T-helper 17 cell (primary cell): ENCODE data around the gene HSBP1. TPM values are rescaled to one million over a fixed set of nuclear protein-coding genes. Genes with fewer than 3 reads are reported as not detected.

ENCODE experiments used
- ATAC-seq: fragments of 150-1000 bp; cut with Tn5 transposase; 2 replicates; pipeline ENCODE4 v1.10.0; 2021; ENCODE audit warnings: mild to moderate bottlenecking, moderate library complexity
- DNase-seq, 3 donors: peaks; one replicate each; pipeline versions ENCODE4 v3.0.0 to v3.0.0-alpha.2; 2020 to 2021
- H3K9me3 ChIP-seq: one replicate; pipeline ENCODE4 v1.7.0; 2013; ENCODE audit warnings: low read length, mild to moderate bottlenecking; ENCODE audit not compliant: control insufficient read depth, poor library complexity, severe bottlenecking
- H3K27ac Mint-ChIP-seq: one replicate; pipeline ENCODE4 v1.8.0; 2022; ENCODE audit warnings: mild to moderate bottlenecking, moderate library complexity, mixed read lengths
- H3K27me3 Mint-ChIP-seq: one replicate; pipeline ENCODE4 v1.8.0; 2022; ENCODE audit warnings: mixed read lengths
- H3K36me3 Mint-ChIP-seq: one replicate; pipeline ENCODE4 v1.8.0; 2022; ENCODE audit warnings: low read depth, mixed read lengths
- H3K4me1 Mint-ChIP-seq: one replicate; pipeline ENCODE4 v1.8.0; 2022; ENCODE audit warnings: mild to moderate bottlenecking, mixed read lengths
- H3K4me3 Mint-ChIP-seq: one replicate; pipeline ENCODE4 v1.8.0; 2022; ENCODE audit warnings: mild to moderate bottlenecking, moderate library complexity, mixed read lengths
- total RNA-seq, 4 donors: library from RNA in 2 of 4; stranded (reverse) in 2 of 4; gene quantifications; one replicate each; pipeline ENCODE4 v1.2.3 and lab custom pipeline; 2022 to 2026

The HSBP1 gene
- total RNA-seq, 2 donors from 2014 or later = 23.1 to 23.8 TPM

GRCh38 chr16:83791916-83792315 is 15.9 kb upstream of the HSBP1 start:
- no peak for DNase-seq
- no peaks in the 10 kb centered on the region for H3K9me3 ChIP-seq
- no peak for ATAC-seq
- Mint-ChIP-seq H3K27me3 (peaks cover 39% of the 10 kb centered on the region), H3K4me1 (peaks cover 2% of the 10 kb centered on the region), H3K36me3 (peaks cover 5% of the 10 kb centered on the region), H3K4me3 (no peak overlapping the region), H3K27ac (no peak overlapping the region)

- no peaks in the 10 kb centered on the region for H3K9me3 ChIP-seq
- Mint-ChIP-seq H3K4me3 (no peak overlapping the region), H3K36me3 (peaks cover 5% of the 10 kb centered on the region), H3K4me1 (peaks cover 2% of the 10 kb centered on the region), H3K27me3 (peaks cover 38% of the 10 kb centered on the region), H3K27ac (no peak overlapping the region)
- ATAC-seq (no peak), DNase-seq (no peak)
Observed at GRCh38 chr16:83792391-83792790, 15.4 kb upstream of the HSBP1 start.

- no peak for ATAC-seq
- Mint-ChIP-seq H3K27ac (no peak overlapping the region), H3K36me3 (peaks cover 5% of the 10 kb centered on the region), H3K4me3 (no peak overlapping the region), H3K4me1 (peaks cover 2% of the 10 kb centered on the region), H3K27me3 (peaks cover 34% of the 10 kb centered on the region)
- H3K9me3 ChIP-seq = no peaks in the 10 kb centered on the region
- DNase-seq = no peak
Observed at GRCh38 chr16:83793179-83793578, 14.6 kb upstream of the HSBP1 start.

GRCh38 chr16:83794860-83795554 is 12.8 kb upstream of the HSBP1 start:
- ATAC-seq = no peak
- peaks cover 5% of the 10 kb centered on the region for H3K36me3 Mint-ChIP-seq
- H3K27me3 Mint-ChIP-seq = peaks cover 45% of the 10 kb centered on the region
- DNase-seq = no peak
- H3K4me1 Mint-ChIP-seq = peaks cover 2% of the 10 kb centered on the region
- H3K9me3 ChIP-seq = no peaks in the 10 kb centered on the region
- no peak overlapping the region for H3K27ac Mint-ChIP-seq
- H3K4me3 Mint-ChIP-seq = no peak overlapping the region

- ATAC-seq = no peak
- H3K27me3 Mint-ChIP-seq = peaks cover 51% of the 10 kb centered on the region
- H3K4me1 Mint-ChIP-seq = peaks cover 5% of the 10 kb centered on the region
Observed at GRCh38 chr16:83797013-83797412, 10.8 kb upstream of the HSBP1 start.

GRCh38 chr16:83799336-83799735 is 8.4 kb upstream of the HSBP1 start:
- DNase-seq = no peak
- Mint-ChIP-seq H3K36me3 (peaks cover 2% of the 10 kb centered on the region), H3K4me1 (peaks cover 7% of the 10 kb centered on the region), H3K27me3 (peaks cover 40% of the 10 kb centered on the region), H3K4me3 (no peak overlapping the region), H3K27ac (no peak overlapping the region)
- H3K9me3 ChIP-seq = no peaks in the 10 kb centered on the region
- no peak for ATAC-seq

More at GRCh38 chr16:83797013-83797412, 10.8 kb upstream of the HSBP1 start:
- H3K36me3 Mint-ChIP-seq = peaks cover 5% of the 10 kb centered on the region
- H3K4me3 Mint-ChIP-seq = no peak overlapping the region
- DNase-seq = no peak
- no peaks in the 10 kb centered on the region for H3K9me3 ChIP-seq
- no peak overlapping the region for H3K27ac Mint-ChIP-seq

- peaks cover 22% of the 10 kb centered on the region for H3K27me3 Mint-ChIP-seq
- no peak for DNase-seq
- no peak overlapping the region for H3K27ac Mint-ChIP-seq
- peak; percentile 76 for ATAC-seq
- H3K9me3 ChIP-seq = no peaks in the 10 kb centered on the region
- H3K36me3 Mint-ChIP-seq = peaks cover 2% of the 10 kb centered on the region
- H3K4me3 Mint-ChIP-seq = peak overlapping the region; percentile 57
- H3K4me1 Mint-ChIP-seq = peaks cover 7% of the 10 kb centered on the region
Observed at GRCh38 chr16:83802135-83802534, 5.6 kb upstream of the HSBP1 start.

- peak; percentile 4 for ATAC-seq
Observed at GRCh38 chr16:83802554-83803205, 5.1 kb upstream of the HSBP1 start.

GRCh38 chr16:83803811-83804210 is 4.0 kb upstream of the HSBP1 start:
- H3K9me3 ChIP-seq = no peaks in the 10 kb centered on the region
- ATAC-seq = no peak
- Mint-ChIP-seq H3K4me3 (peak overlapping the region; percentile 19), H3K36me3 (peaks cover 4% of the 10 kb centered on the region), H3K4me1 (peaks cover 13% of the 10 kb centered on the region), H3K27me3 (peaks cover 15% of the 10 kb centered on the region), H3K27ac (peak overlapping the region; percentile 87)
- no peak for DNase-seq

More at GRCh38 chr16:83802554-83803205, 5.1 kb upstream of the HSBP1 start:
- Mint-ChIP-seq H3K4me3 (no peak overlapping the region), H3K27me3 (peaks cover 21% of the 10 kb centered on the region), H3K27ac (peak overlapping the region; percentile 87), H3K4me1 (peaks cover 7% of the 10 kb centered on the region), H3K36me3 (peaks cover 2% of the 10 kb centered on the region)
- no peaks in the 10 kb centered on the region for H3K9me3 ChIP-seq
- DNase-seq = no peak

GRCh38 chr16:83804366-83804765 is 3.4 kb upstream of the HSBP1 start:
- Mint-ChIP-seq H3K36me3 (peaks cover 4% of the 10 kb centered on the region), H3K27me3 (peaks cover 10% of the 10 kb centered on the region), H3K4me3 (no peak overlapping the region), H3K27ac (no peak overlapping the region), H3K4me1 (peaks cover 18% of the 10 kb centered on the region)
- ATAC-seq = no peak
- H3K9me3 ChIP-seq = no peaks in the 10 kb centered on the region
- DNase-seq = no peak

- H3K27me3 Mint-ChIP-seq = no peaks in the 10 kb centered on the region
- peaks cover 4% of the 10 kb centered on the region for H3K36me3 Mint-ChIP-seq
- H3K27ac Mint-ChIP-seq = no peak overlapping the region
- ATAC-seq = no peak
- no peak for DNase-seq
- no peak overlapping the region for H3K4me3 Mint-ChIP-seq
- H3K9me3 ChIP-seq = no peaks in the 10 kb centered on the region
- peaks cover 18% of the 10 kb centered on the region for H3K4me1 Mint-ChIP-seq
Observed at GRCh38 chr16:83806036-83806435, 1.7 kb upstream of the HSBP1 start.

- H3K27ac Mint-ChIP-seq = peak overlapping the region; percentile 94
- H3K27me3 Mint-ChIP-seq = no peaks in the 10 kb centered on the region
- H3K4me3 Mint-ChIP-seq = no peak overlapping the region
- DNase-seq (no peak), ATAC-seq (no peak)
- peaks cover 15% of the 10 kb centered on the region for H3K4me1 Mint-ChIP-seq
- H3K9me3 ChIP-seq = no peaks in the 10 kb centered on the region
- peaks cover 4% of the 10 kb centered on the region for H3K36me3 Mint-ChIP-seq
Observed at GRCh38 chr16:83806731-83807130, 1.0 kb upstream of the HSBP1 start.

GRCh38 chr16:83807327-83807709 is 460 bp upstream of the HSBP1 start:
- Mint-ChIP-seq H3K27ac (peak overlapping the region; percentile 94), H3K4me3 (peak overlapping the region; percentile 97), H3K27me3 (no peaks in the 10 kb centered on the region), H3K4me1 (peaks cover 15% of the 10 kb centered on the region), H3K36me3 (peaks cover 4% of the 10 kb centered on the region)
- ATAC-seq = no peak
- no peak for DNase-seq
- no peaks in the 10 kb centered on the region for H3K9me3 ChIP-seq

GRCh38 chr16:83808573-83809014 is 816 bp downstream of the HSBP1 start:
- Mint-ChIP-seq H3K27me3 (no peaks in the 10 kb centered on the region), H3K4me1 (peaks cover 13% of the 10 kb centered on the region), H3K4me3 (peak overlapping the region; percentile 97), H3K27ac (peak overlapping the region; percentile 94), H3K36me3 (peaks cover 2% of the 10 kb centered on the region)
- DNase-seq (no peak), ATAC-seq (no peak)
- H3K9me3 ChIP-seq = no peaks in the 10 kb centered on the region
